Mesendoderm (in vitro differentiated cells): ENCODE data around the gene ATF6.
"Not testable (repeated sequence)": the region's sequence is repeated elsewhere in the genome, so short reads cannot be mapped to it uniquely, and the experiment has no call there.

ENCODE experiments used
- DNase-seq: peaks from one replicate; pipeline ENCODE4 v3.0.0; 2013
- H2AK5ac ChIP-seq: 2 replicates; pipeline ENCODE4 v1.6.1; 2013; ENCODE audit warnings: low read length, inconsistent platforms
- H2BK120ac ChIP-seq: 2 replicates; pipeline ENCODE4 v1.6.1; 2013; ENCODE audit warnings: low read depth, mild to moderate bottlenecking, low read length, moderate library complexity, mixed read lengths
- H2BK15ac ChIP-seq: replicated peaks from 2 replicates; pipeline ENCODE4 v1.6.1; 2013; ENCODE audit warnings: low read depth, mild to moderate bottlenecking, moderate library complexity
- H2BK5ac ChIP-seq: 2 replicates; pipeline ENCODE4 v1.6.1; 2013; ENCODE audit warnings: low read length, inconsistent platforms
- H3K18ac ChIP-seq: 2 replicates; pipeline ENCODE4 v1.6.1; 2013; ENCODE audit warnings: mild to moderate bottlenecking, low read length, mixed read lengths
- H3K23ac ChIP-seq: one replicate; pipeline ENCODE4 v1.6.1; 2013; ENCODE audit warnings: low read length
- H3K27ac ChIP-seq: 2 replicates; pipeline ENCODE4 v1.5.1; 2013; ENCODE audit warnings: low read depth, mild to moderate bottlenecking, inconsistent platforms, low read length, moderate library complexity
- H3K27me3 ChIP-seq: 2 replicates; pipeline ENCODE4 v1.6.1; 2013; ENCODE audit warnings: low read length, control low read depth, mild to moderate bottlenecking, inconsistent platforms; ENCODE audit not compliant: insufficient read depth, poor library complexity
- H3K36me3 ChIP-seq: 2 replicates; pipeline ENCODE4 v1.6.1; 2013; ENCODE audit warnings: low read length, inconsistent platforms; ENCODE audit not compliant: control insufficient read depth, insufficient read depth
- H3K4ac ChIP-seq: one replicate; pipeline ENCODE4 v1.6.1; 2013; ENCODE audit warnings: low read depth, mild to moderate bottlenecking, low read length, moderate library complexity
- H3K4me1 ChIP-seq: 2 replicates; pipeline ENCODE4 v1.6.1; 2013; ENCODE audit warnings: low read depth, low read length, inconsistent platforms; ENCODE audit not compliant: control insufficient read depth
- H3K4me2 ChIP-seq: 2 replicates; pipeline ENCODE4 v1.6.1; 2013; ENCODE audit warnings: low read length
- H3K4me3 ChIP-seq: 2 replicates; pipeline ENCODE4 v1.5.1; 2013; ENCODE audit warnings: mild to moderate bottlenecking, low read length
- H3K56ac ChIP-seq: one replicate; pipeline ENCODE4 v1.6.1; 2013; ENCODE audit warnings: low read length
- H3K79me1 ChIP-seq: 2 replicates; pipeline ENCODE4 v1.6.1; 2013; ENCODE audit warnings: low read length, inconsistent platforms
- H3K79me2 ChIP-seq: 2 replicates; pipeline ENCODE4 v1.6.1; 2013; ENCODE audit warnings: mild to moderate bottlenecking, low read length; ENCODE audit not compliant: control insufficient read depth, insufficient read depth
- H3K9ac ChIP-seq: 2 replicates; pipeline ENCODE4 v1.6.1; 2013; ENCODE audit warnings: low read length, inconsistent platforms
- H4K5ac ChIP-seq: one replicate; pipeline ENCODE4 v1.6.1; 2013; ENCODE audit warnings: low read length
- H4K8ac ChIP-seq: one replicate; pipeline ENCODE4 v1.6.1; 2013; ENCODE audit warnings: low read depth, mild to moderate bottlenecking, control low read depth, low read length, moderate library complexity
- WGBS: extraction: QIAGEN DNeasy Blood & Tissue Kit; methylation state at CpG from one replicate; pipeline ENCODE4 v1.1.7; 2013; ENCODE audit warnings: low lambda C conversion rate, missing lambda C conversion rate; ENCODE audit not compliant: insufficient coverage; ENCODE audit errors: extremely low coverage; 5-methylcytosine and 5-hydroxymethylcytosine counted together

ATF6 gene

GRCh38 chr1:161749509-161750407 is 16.4 kb upstream of the ATF6 start, which contains the start of gene DUSP12:
TSS of gene DUSP12 (plus strand) at chr1:161749786. CDS start at chr1:161749802, 16 bp downstream.
- peak; percentile 98 for DNase-seq
- H3K79me2 ChIP-seq = peaks cover 12% of the 10 kb centered on the region
- peak within 1 kb of the TSS; percentile 99 for H4K5ac ChIP-seq
- peak within 1 kb of the TSS; percentile 100 for H3K56ac ChIP-seq
- no peak within 1 kb of the TSS for H2BK120ac ChIP-seq
- H3K18ac ChIP-seq = peak within 1 kb of the TSS; percentile 77
- H2BK15ac ChIP-seq = no peak within 1 kb of the TSS
- H3K27ac ChIP-seq = peak within 1 kb of the TSS; percentile 93
- H3K23ac ChIP-seq = peak within 1 kb of the TSS; percentile 3
- H2BK5ac ChIP-seq = peak within 1 kb of the TSS; percentile 91
- H3K4me2 ChIP-seq = peak within 1 kb of the TSS; percentile 45
- peak within 1 kb of the TSS; percentile 98 for H3K4me3 ChIP-seq
- H3K4me1 ChIP-seq = no peaks in the 10 kb centered on the region
- H3K9ac ChIP-seq = peak within 1 kb of the TSS; percentile 99
- H4K8ac ChIP-seq = no peak within 1 kb of the TSS
- H3K36me3 ChIP-seq = peaks cover 4% of the 10 kb centered on the region
- no peaks in the 10 kb centered on the region for H3K27me3 ChIP-seq
- H2AK5ac ChIP-seq = no peak within 1 kb of the TSS
- H3K4ac ChIP-seq = no peak within 1 kb of the TSS
- no CpG with 5 or more reads among the region's 65 CpGs for WGBS
- H3K79me1 ChIP-seq = peaks cover 4% of the 10 kb centered on the region

DNA sequence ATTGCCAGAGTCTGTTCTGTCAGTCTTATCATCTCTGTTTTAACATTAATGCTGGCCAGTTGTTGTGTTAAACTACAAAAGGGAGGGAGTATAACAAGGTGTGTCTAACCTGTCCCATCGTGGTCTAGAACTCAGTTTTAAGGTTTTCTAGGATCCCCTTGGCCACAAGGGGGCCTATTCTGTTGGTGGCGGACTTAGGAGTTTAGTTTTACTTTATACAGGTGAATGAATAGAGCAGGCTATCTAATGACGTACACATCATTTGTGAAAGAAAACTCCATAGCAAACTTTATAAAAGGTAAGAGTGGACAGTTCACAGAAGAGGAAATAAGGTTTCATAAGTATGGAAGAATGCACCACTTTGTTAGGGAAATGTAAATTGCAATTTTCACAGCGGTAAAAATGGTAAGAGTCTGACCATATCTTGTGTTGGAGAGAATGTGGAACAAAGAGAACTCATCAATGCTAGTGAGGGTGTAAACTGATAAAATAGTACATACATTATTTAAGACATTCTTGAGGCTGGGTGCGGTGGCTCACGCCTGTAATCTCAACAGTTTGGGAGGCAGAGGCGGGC is 2.5 kb upstream of the ATF6 start:
- WGBS = no CpG with 5 or more reads among the region's 7 CpGs
- no peaks in the 10 kb centered on the region for H3K36me3 ChIP-seq
- H3K4me1 ChIP-seq = no peaks in the 10 kb centered on the region
- no peak overlapping the region for H4K8ac ChIP-seq
- DNase-seq = peak; percentile 47
- H2BK15ac ChIP-seq = no peak overlapping the region
- H3K79me1 ChIP-seq = no peaks in the 10 kb centered on the region
- H3K9ac ChIP-seq = no peak overlapping the region
- no peak overlapping the region for H3K23ac ChIP-seq
- no peaks in the 10 kb centered on the region for H3K79me2 ChIP-seq
- H2BK5ac ChIP-seq = no peak overlapping the region
- H3K18ac ChIP-seq = no peak overlapping the region
- no peak overlapping the region for H3K4me2 ChIP-seq
- no peak overlapping the region for H4K5ac ChIP-seq
- no peak overlapping the region for H3K27ac ChIP-seq
- no peak overlapping the region for H2BK120ac ChIP-seq
- no peaks in the 10 kb centered on the region for H3K27me3 ChIP-seq
- no peak overlapping the region for H3K56ac ChIP-seq
- no peak overlapping the region for H3K4me3 ChIP-seq
- no peak overlapping the region for H3K4ac ChIP-seq
- H2AK5ac ChIP-seq = no peak overlapping the region

DNA sequence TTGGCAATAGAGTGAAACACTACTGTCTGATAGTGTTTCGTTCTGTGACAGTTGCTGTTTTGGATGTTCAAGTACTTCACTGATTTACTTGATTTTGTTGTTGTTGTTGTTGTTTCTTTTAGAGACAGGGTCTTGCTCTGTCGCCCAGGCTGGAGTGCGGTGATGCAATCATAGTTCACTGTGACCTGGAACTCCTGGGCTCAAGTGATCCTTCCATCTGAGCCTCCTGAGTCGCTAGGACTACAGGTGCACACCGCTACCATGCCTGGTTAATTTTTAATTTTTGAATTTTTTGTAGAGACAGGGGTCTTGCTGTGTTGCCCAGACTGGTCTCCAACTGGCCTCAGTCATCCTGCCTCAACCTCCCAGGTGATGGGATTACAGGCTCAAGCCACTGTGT is 2.3 kb downstream of the ATF6 start:
- Histone ChIP-seq H4K5ac (no peak overlapping the region), H3K18ac (no peak overlapping the region), H3K4me3 (no peak overlapping the region), H3K27ac (no peak overlapping the region), H3K27me3 (no peaks in the 10 kb centered on the region), H3K4me2 (no peak overlapping the region), H3K23ac (no peak overlapping the region), H2BK5ac (no peak overlapping the region), H3K56ac (no peak overlapping the region), H2BK15ac (no peak overlapping the region), H4K8ac (peak overlapping the region; percentile 56), H2AK5ac (no peak overlapping the region), H3K4me1 (no peaks in the 10 kb centered on the region), H3K79me1 (no peaks in the 10 kb centered on the region), H3K79me2 (no peaks in the 10 kb centered on the region), H3K4ac (no peak overlapping the region), H3K36me3 (no peaks in the 10 kb centered on the region), H2BK120ac (no peak overlapping the region), H3K9ac (no peak overlapping the region)
- WGBS = no CpG with 5 or more reads among the region's 5 CpGs
- DNase-seq = no peak

DNA sequence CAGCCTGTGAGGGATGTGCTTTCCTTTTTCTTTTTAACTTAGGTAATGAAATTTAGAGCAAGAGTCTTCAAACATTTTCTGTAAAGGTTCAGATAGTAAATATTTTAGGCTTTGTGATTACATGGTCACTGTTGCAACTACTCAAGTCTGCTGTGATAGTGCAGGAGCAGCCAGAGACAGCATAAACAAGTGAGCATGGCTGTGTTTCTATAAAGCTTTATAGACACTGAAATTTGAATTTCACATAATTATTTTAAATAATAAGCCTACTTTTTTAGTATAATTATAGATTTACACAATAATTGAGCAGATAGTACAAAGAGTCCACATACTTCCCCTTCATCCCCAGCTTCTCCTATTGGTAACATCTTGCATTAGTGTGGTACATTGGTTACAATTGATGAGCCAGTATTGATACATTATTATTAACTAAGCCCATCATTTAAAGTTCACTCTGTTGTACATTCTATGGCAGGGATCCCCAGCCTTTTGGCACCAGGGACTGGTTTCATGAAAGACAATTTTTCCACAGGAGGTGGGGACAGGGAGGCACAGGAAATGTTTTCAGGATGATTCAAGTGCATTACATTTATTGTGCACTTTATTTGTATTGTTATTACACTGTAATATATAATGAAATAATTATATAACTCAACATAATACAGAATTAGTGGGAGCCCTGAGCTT is 3.0 kb downstream of the ATF6 start:
- Histone ChIP-seq H3K4me3 (no peak overlapping the region), H2BK15ac (no peak overlapping the region), H2BK120ac (no peak overlapping the region), H3K56ac (no peak overlapping the region), H3K36me3 (no peaks in the 10 kb centered on the region), H3K23ac (no peak overlapping the region), H3K4me1 (no peaks in the 10 kb centered on the region), H3K9ac (no peak overlapping the region), H3K18ac (no peak overlapping the region), H3K27me3 (no peaks in the 10 kb centered on the region), H3K27ac (no peak overlapping the region), H4K8ac (no peak overlapping the region), H3K79me2 (no peaks in the 10 kb centered on the region), H3K79me1 (no peaks in the 10 kb centered on the region), H4K5ac (no peak overlapping the region), H3K4me2 (no peak overlapping the region), H2AK5ac (no peak overlapping the region), H2BK5ac (no peak overlapping the region), H3K4ac (no peak overlapping the region)
- DNase-seq = no peak

- not testable (repeated sequence) for H3K56ac ChIP-seq, H4K8ac ChIP-seq, H3K36me3 ChIP-seq, H2BK120ac ChIP-seq, H2BK15ac ChIP-seq, H3K4me3 ChIP-seq, H3K9ac ChIP-seq, H3K23ac ChIP-seq, H3K4me2 ChIP-seq, H4K5ac ChIP-seq, H3K18ac ChIP-seq, DNase-seq, H3K27me3 ChIP-seq, H3K27ac ChIP-seq, H3K4ac ChIP-seq, H3K79me2 ChIP-seq, H3K79me1 ChIP-seq, H3K4me1 ChIP-seq, H2BK5ac ChIP-seq, H2AK5ac ChIP-seq
- WGBS = no CpG with 5 or more reads among the region's 5 CpGs
Measured at GRCh38 chr1:161769673-161770045, 3.5 kb downstream of the ATF6 start.
